Measurements from ENCODE around the gene BCAT1.

The BCAT1 gene

GRCh38 chr12:24780697-24781368 is 168.1 kb downstream of the BCAT1 start:
- Histone ChIP-seq H3K9me3 (ENCODE audit: control insufficient read depth, low read length) (no peaks in the 10 kb centered on the region), H3K4me1 (ENCODE audit: control insufficient read depth, insufficient read depth, low read length, poor library complexity, severe bottlenecking) (peaks cover 16% of the 10 kb centered on the region), H3K36me3 (ENCODE audit: control insufficient read depth, insufficient read depth, low read length) (no peaks in the 10 kb centered on the region), H3K4me3 (ENCODE audit: extremely low read depth, insufficient read depth, low read length, poor library complexity, severe bottlenecking) (no peak overlapping the region), H3K27ac (ENCODE audit: low read depth, low read length, severe bottlenecking) (no peak overlapping the region)
- WGBS, 2 experiments (ENCODE audit: insufficient coverage in 2 of 2), result 75% methylated on average over 2 of the region's 5 CpGs; no CpG with 5 or more reads in 1 of the 2 experiments

GRCh38 chr12:24778486-24779304 is 170.2 kb downstream of the BCAT1 start:
- 0% methylated on average over 1 of the region's 4 CpGs; no CpG with 5 or more reads in 1 of the 2 experiments for WGBS, 2 experiments (ENCODE audit: insufficient coverage in 2 of 2)
- Histone ChIP-seq H3K4me3 (ENCODE audit: extremely low read depth, insufficient read depth, low read length, poor library complexity, severe bottlenecking) (no peak overlapping the region), H3K36me3 (ENCODE audit: control insufficient read depth, insufficient read depth, low read length) (no peaks in the 10 kb centered on the region), H3K9me3 (ENCODE audit: control insufficient read depth, low read length) (no peaks in the 10 kb centered on the region), H3K4me1 (ENCODE audit: control insufficient read depth, insufficient read depth, low read length, poor library complexity, severe bottlenecking) (peaks cover 19% of the 10 kb centered on the region), H3K27ac (ENCODE audit: low read depth, low read length, severe bottlenecking) (no peak overlapping the region)

- Histone ChIP-seq H3K36me3 (ENCODE audit: control insufficient read depth, insufficient read depth, low read length) (no peaks in the 10 kb centered on the region), H3K4me1 (ENCODE audit: control insufficient read depth, insufficient read depth, low read length, poor library complexity, severe bottlenecking) (peaks cover 22% of the 10 kb centered on the region), H3K4me3 (ENCODE audit: extremely low read depth, insufficient read depth, low read length, poor library complexity, severe bottlenecking) (no peak overlapping the region), H3K9me3 (ENCODE audit: control insufficient read depth, low read length) (no peaks in the 10 kb centered on the region), H3K27ac (ENCODE audit: low read depth, low read length, severe bottlenecking) (no peak overlapping the region)
- WGBS, 2 experiments (ENCODE audit: insufficient coverage in 2 of 2), result 91 to 98% methylated on average over 4 to 8 of the region's 8 CpGs
Measured at GRCh38 chr12:24777359-24777758, 171.5 kb downstream of the BCAT1 start.

- Histone ChIP-seq H3K9me3 (ENCODE audit: control insufficient read depth, low read length) (no peaks in the 10 kb centered on the region), H3K4me1 (ENCODE audit: control insufficient read depth, insufficient read depth, low read length, poor library complexity, severe bottlenecking) (peaks cover 22% of the 10 kb centered on the region), H3K36me3 (ENCODE audit: control insufficient read depth, insufficient read depth, low read length) (no peaks in the 10 kb centered on the region), H3K4me3 (ENCODE audit: extremely low read depth, insufficient read depth, low read length, poor library complexity, severe bottlenecking) (no peak overlapping the region), H3K27ac (ENCODE audit: low read depth, low read length, severe bottlenecking) (no peak overlapping the region)
- WGBS, 2 experiments (ENCODE audit: insufficient coverage in 2 of 2), result no CpG with 5 or more reads among the region's 2 CpGs
Measured at GRCh38 chr12:24776861-24777260, 172.0 kb downstream of the BCAT1 start.

GRCh38 chr12:24775073-24775472 is 173.8 kb downstream of the BCAT1 start:
- Histone ChIP-seq H3K9me3 (ENCODE audit: control insufficient read depth, low read length) (no peaks in the 10 kb centered on the region), H3K27ac (ENCODE audit: low read depth, low read length, severe bottlenecking) (no peak overlapping the region), H3K36me3 (ENCODE audit: control insufficient read depth, insufficient read depth, low read length) (no peaks in the 10 kb centered on the region), H3K4me1 (ENCODE audit: control insufficient read depth, insufficient read depth, low read length, poor library complexity, severe bottlenecking) (peaks cover 22% of the 10 kb centered on the region), H3K4me3 (ENCODE audit: extremely low read depth, insufficient read depth, low read length, poor library complexity, severe bottlenecking) (no peak overlapping the region)
- WGBS, 2 experiments (ENCODE audit: insufficient coverage in 2 of 2), result 96 to 100% methylated on average over 2 of the region's 5 CpGs

- Histone ChIP-seq H3K4me1 (ENCODE audit: control insufficient read depth, insufficient read depth, low read length, poor library complexity, severe bottlenecking) (peaks cover 22% of the 10 kb centered on the region), H3K36me3 (ENCODE audit: control insufficient read depth, insufficient read depth, low read length) (no peaks in the 10 kb centered on the region), H3K9me3 (ENCODE audit: control insufficient read depth, low read length) (no peaks in the 10 kb centered on the region), H3K4me3 (ENCODE audit: extremely low read depth, insufficient read depth, low read length, poor library complexity, severe bottlenecking) (no peak overlapping the region), H3K27ac (ENCODE audit: low read depth, low read length, severe bottlenecking) (no peak overlapping the region)
- 94 to 100% methylated on average over 2 of the region's 3 CpGs for WGBS, 2 experiments (ENCODE audit: insufficient coverage in 2 of 2)
Measured at GRCh38 chr12:24773996-24774395, 174.9 kb downstream of the BCAT1 start.

GRCh38 chr12:24772813-24773212 is 176.1 kb downstream of the BCAT1 start:
- Histone ChIP-seq H3K4me3 (ENCODE audit: extremely low read depth, insufficient read depth, low read length, poor library complexity, severe bottlenecking) (no peak overlapping the region), H3K27ac (ENCODE audit: low read depth, low read length, severe bottlenecking) (no peak overlapping the region), H3K9me3 (ENCODE audit: control insufficient read depth, low read length) (peaks cover 2% of the 10 kb centered on the region), H3K36me3 (ENCODE audit: control insufficient read depth, insufficient read depth, low read length) (no peaks in the 10 kb centered on the region), H3K4me1 (ENCODE audit: control insufficient read depth, insufficient read depth, low read length, poor library complexity, severe bottlenecking) (peaks cover 14% of the 10 kb centered on the region)

GRCh38 chr12:24770821-24771220 is 178.1 kb downstream of the BCAT1 start:
- H3K9me3 ChIP-seq (ENCODE audit: control insufficient read depth, low read length), result peaks cover 14% of the 10 kb centered on the region
- H3K27ac ChIP-seq (ENCODE audit: low read depth, low read length, severe bottlenecking), result no peak overlapping the region
- no peaks in the 10 kb centered on the region for H3K36me3 ChIP-seq (ENCODE audit: control insufficient read depth, insufficient read depth, low read length)
- H3K4me3 ChIP-seq (ENCODE audit: extremely low read depth, insufficient read depth, low read length, poor library complexity, severe bottlenecking), result no peak overlapping the region
- no CpG with 5 or more reads among the region's 4 CpGs for WGBS, 2 experiments (ENCODE audit: insufficient coverage in 2 of 2)
- H3K4me1 ChIP-seq (ENCODE audit: control insufficient read depth, insufficient read depth, low read length, poor library complexity, severe bottlenecking), result peaks cover 6% of the 10 kb centered on the region

GRCh38 chr12:24770334-24770733 is 178.6 kb downstream of the BCAT1 start:
- no peaks in the 10 kb centered on the region for H3K36me3 ChIP-seq (ENCODE audit: control insufficient read depth, insufficient read depth, low read length)
- peaks cover 14% of the 10 kb centered on the region for H3K9me3 ChIP-seq (ENCODE audit: control insufficient read depth, low read length)
- 100% methylated on average over 1 of the region's 3 CpGs; no CpG with 5 or more reads in 1 of the 2 experiments for WGBS, 2 experiments (ENCODE audit: insufficient coverage in 2 of 2)
- H3K27ac ChIP-seq (ENCODE audit: low read depth, low read length, severe bottlenecking), result no peak overlapping the region
- H3K4me1 ChIP-seq (ENCODE audit: control insufficient read depth, insufficient read depth, low read length, poor library complexity, severe bottlenecking), result peaks cover 6% of the 10 kb centered on the region
- H3K4me3 ChIP-seq (ENCODE audit: extremely low read depth, insufficient read depth, low read length, poor library complexity, severe bottlenecking), result no peak overlapping the region

- no peaks in the 10 kb centered on the region for H3K36me3 ChIP-seq (ENCODE audit: control insufficient read depth, insufficient read depth, low read length)
Measured at GRCh38 chr12:24769682-24770081, 179.2 kb downstream of the BCAT1 start.

GRCh38 chr12:24768415-24768814 is 180.5 kb downstream of the BCAT1 start:
- H3K36me3 ChIP-seq (ENCODE audit: control insufficient read depth, insufficient read depth, low read length), result no peaks in the 10 kb centered on the region
- H3K27ac ChIP-seq (ENCODE audit: low read depth, low read length, severe bottlenecking), result no peak overlapping the region
- H3K9me3 ChIP-seq (ENCODE audit: control insufficient read depth, low read length), result peaks cover 14% of the 10 kb centered on the region
- no peaks in the 10 kb centered on the region for H3K4me1 ChIP-seq (ENCODE audit: control insufficient read depth, insufficient read depth, low read length, poor library complexity, severe bottlenecking)
- no peak overlapping the region for H3K4me3 ChIP-seq (ENCODE audit: extremely low read depth, insufficient read depth, low read length, poor library complexity, severe bottlenecking)

More at GRCh38 chr12:24769682-24770081, 179.2 kb downstream of the BCAT1 start:
- peaks cover 14% of the 10 kb centered on the region for H3K9me3 ChIP-seq (ENCODE audit: control insufficient read depth, low read length)
- no peak overlapping the region for H3K27ac ChIP-seq (ENCODE audit: low read depth, low read length, severe bottlenecking)
- WGBS, 2 experiments (ENCODE audit: insufficient coverage in 2 of 2), result no CpG with 5 or more reads among the region's 3 CpGs
- no peak overlapping the region for H3K4me3 ChIP-seq (ENCODE audit: extremely low read depth, insufficient read depth, low read length, poor library complexity, severe bottlenecking)
- H3K4me1 ChIP-seq (ENCODE audit: control insufficient read depth, insufficient read depth, low read length, poor library complexity, severe bottlenecking), result peaks cover 6% of the 10 kb centered on the region

Measured in mesodermal cell (in vitro differentiated cells).